Activated T-cell treated with anti-CD3 and anti-CD28 coated beads for 24 hours (primary cell): ENCODE data around the gene JPH3.

Experiments used
- DNase-seq: peaks from one replicate; pipeline ENCODE4 v3.0.0-alpha.2; 2020; ENCODE audit warnings: low read depth

Gene JPH3

DNA sequence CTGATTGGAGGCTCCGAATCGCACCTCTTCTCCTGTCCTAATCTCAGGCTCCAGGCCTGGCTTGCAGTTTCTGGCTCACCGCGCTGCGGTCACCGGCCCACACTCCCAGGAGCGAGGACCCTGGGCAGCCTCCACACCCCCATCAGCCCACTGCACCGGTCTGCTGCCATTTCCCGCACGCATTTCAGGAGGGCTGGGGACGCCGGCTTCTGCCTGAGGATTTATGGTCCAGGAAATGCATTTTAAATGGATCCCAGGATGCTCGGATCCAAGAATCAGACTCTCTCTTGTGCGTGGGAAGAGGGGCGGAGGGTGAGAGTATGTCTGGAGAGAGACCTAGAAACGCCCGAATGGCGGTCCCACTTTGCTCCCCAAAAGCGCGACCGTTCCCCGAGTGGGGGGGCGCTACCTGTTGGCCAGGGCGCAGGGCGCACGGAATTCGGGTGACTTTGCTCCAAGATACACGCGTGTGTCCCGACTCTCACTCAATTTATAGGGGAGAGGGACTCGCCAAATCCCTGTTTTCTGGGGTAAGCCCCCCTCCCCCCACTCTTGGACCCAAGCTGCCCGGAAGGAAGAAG is 817 bp upstream of the JPH3 start:
- DNase-seq, result no peak

DNA sequence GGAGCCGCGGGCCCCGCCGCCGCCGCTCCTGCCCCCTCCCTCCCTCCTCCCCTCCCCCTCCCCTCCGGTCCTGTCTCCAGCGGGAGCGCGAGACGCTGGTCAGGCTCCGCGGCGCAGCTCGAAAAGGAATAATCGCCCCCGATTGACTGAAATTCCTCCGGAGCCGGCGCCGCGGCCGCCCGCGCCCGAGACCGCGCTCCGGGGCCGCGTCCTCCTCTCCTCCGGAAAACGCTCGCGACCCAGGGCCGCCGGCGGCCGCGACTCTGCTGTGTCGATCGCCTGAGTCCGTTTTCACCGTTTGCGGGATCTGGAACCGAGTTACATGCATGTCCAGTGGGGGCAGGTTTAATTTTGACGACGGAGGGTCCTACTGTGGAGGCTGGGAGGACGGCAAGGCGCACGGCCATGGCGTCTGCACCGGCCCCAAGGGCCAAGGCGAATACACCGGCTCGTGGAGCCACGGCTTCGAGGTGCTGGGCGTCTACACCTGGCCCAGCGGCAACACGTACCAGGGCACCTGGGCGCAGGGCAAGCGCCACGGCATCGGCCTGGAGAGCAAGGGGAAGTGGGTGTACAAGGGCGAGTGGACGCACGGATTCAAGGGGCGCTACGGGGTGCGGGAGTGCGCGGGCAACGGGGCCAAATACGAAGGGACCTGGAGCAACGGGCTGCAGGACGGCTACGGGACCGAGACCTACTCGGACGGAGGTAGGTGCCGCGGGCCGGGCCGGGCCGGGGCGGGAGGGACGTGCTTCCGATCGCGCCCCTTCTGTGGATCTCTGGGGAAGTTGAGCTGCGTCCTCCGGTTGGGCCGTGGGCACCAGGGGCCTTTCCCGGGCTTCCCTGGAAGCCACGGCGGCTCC is 744 bp downstream of the JPH3 start:
- DNase-seq, result no peak

DNA sequence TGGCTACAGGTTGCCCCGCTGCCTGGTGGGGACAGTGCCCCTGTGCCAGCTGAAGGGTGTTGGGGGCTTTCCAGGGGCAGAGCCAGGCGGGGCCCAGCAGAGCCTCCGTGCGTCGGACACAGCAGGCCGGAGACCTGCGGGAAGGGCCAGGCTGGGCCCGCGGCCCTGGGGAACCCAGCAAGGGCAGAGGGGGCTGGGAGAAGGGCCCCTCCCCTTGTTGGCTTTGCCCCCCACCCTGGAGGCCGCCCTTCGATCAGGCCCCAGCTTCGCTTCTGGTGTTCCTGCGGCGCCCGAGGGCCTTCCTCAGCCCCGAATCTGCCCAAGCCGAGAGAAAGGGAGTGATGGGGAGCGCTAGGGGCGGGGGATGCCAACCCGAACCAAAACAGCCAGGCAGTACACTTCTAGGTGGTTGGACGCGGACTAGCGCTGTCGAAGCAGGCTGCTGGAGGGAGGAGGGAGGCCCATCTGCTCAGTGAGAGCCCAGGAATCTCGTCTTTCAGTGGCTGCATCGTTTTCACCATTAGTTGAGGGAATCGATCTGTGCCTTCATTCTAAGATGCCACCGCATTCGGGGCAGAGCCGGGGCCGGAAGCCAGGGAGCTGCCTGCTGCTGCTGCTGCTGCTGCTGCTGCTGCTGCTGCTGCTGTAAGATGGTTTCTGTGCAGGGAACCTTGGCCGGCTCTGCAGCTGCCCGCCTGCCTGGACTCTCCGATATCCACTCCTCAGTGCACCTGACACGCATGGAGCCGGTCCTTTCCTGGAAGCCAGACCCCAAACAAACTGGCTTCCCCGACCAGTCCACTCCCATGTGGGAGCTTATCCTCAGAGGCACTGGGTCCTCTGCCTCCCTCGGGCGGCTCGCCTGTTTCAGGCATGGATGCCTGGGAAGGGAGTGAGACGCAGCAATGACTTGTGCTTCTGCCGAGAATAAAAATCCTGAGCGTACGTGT is 1.7 kb downstream of the JPH3 start:
- DNase-seq, result no peak

DNA sequence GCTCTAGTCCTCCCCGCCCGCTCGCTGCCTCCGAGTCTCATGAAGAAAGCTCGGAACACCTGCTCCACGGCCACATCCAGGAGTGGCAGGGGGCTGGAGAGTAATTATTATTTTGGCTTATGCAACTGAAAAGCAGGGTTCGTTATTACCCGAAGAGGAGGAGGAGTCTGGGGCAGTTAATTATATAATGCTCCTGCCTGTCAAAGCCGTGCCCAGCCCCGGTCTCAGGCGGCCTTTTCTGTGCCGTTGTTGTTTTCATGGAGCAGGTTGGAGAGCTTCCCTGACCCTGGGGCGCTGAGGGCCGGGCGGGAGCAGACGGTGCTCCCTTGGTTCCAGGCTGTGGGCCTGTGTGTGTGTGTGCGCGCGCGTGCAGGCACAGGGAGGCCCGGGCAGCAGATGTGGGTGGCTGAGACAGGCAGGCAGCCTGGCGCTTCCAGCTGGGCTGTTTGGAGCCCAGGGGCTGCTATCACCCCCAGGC is 2.4 kb downstream of the JPH3 start:
- no peak for DNase-seq

DNA sequence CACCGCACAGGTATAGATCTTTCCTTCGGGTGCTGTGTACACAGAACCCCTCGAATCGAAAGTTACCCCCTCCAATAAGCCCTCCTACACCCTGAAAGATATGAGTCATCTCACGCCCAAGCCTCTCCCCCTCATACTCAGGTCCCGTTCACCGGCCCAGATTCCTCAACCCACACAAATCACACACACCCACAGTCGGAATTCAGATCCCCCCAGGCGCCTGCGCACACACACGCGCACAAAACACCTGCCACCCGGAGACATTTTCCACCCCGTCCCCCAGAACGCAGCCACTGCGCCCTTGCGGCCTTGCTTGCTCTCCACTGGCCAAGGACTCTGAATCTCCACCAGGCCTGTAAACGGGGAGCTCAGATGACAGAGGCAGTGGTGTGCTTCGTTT is 4.9 kb downstream of the JPH3 start:
- DNase-seq, result no peak

DNA sequence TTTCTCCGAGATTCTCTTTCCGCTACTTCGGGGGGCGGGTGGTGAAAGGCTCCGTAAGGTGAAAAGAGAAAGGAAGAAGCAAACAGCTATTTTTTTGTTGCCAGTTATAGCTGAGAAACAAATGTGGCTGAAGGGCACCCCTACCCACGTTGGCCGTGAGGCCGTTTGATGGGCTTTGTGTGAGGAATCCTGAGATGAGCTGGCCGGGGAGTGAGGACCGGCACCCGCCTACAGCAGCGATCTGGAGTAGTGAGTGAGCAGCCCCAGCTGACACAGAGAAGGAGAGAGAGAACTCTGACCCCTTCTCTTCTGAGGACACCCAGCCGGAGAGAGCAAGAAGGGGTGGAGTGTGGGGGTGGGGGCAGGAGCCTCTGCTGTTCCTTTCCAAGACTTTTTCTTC is 5.6 kb downstream of the JPH3 start:
- no peak for DNase-seq

DNA sequence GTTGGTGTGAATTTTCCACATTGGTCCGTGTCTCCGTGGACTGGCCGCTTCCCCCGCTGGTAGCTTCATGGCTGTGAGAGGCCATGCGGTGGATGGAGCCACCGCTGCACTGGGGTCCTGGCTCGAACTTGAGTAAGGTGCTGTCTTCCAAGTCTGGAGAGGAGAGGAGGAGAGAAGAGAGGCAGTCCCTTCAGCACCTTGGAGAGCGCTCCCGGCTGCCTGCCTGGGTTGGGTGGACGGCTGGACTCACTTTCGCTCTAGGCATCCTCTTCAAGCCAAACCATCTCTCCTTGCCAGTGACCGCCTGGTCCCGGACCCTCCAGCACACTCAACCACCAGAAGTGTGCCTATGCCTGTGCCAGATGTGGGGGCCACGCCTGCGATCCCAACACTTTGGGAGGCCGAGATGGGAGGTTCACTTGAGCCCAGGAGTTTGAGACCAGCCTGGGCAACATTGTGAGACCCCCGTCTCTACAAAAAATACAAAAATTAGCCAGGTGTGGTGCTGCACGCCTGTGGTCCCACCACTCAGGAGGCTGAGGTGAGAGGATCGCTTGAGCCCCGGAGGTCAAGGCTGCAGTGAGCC is 6.2 kb downstream of the JPH3 start:
- DNase-seq, result no peak

DNA sequence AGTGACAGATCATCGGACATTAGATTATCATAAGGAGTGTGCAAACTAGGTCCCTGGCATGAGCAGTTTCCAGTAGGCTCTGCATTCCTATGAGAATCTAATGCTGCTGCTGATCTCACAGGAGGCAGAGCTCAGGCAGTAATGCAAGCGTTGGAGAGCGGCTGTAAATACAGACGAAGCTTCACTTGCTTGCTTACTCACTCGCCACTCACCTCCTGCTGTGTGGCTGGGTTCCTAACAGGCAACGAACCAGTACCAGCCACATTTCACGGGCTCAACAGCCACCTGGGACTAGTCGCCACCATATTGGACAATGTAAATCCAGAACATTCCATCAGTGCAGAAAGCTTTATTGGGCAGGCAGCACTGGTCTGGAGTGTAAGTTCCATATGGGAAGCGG is 7.7 kb downstream of the JPH3 start:
- no peak for DNase-seq

DNA sequence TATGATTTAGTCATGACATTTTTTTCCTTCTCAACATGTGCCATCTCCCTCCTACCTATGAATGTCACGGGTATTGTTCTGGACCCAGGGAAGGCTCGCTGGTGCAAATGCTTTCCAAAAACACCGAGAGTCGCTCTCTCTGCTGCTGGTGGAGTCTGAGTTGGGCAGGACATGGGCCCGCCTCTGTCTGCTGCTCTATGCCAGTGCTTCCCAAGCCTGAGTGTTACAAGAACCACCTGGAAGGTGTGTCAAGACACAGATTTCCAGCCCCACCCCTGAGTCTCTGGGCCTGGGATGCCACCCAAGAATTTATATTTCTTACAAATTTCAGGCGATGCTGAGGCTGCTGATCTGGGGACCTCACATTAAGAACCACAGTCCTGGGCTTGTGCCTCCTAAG is 9.1 kb downstream of the JPH3 start:
- DNase-seq, result no peak

DNA sequence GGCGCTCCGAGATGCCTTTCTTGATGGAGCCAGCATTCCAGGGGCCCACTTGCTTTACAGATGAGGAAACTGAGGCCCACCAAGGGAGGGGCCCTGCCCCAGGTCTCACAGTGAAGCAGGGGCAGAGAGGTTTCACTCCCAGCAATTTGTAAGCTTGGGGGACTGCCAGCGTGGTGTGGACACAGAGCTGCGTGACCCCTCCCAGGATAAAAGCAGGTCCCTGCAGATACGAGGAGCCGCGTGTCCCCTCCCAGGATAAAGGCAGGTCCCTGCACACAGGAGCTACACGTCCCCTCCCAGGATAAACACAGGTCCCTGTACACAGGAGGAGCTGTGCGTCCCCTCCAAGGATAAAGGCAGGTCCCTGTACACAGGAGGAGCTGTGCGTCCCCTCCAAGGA is 11.7 kb downstream of the JPH3 start:
- DNase-seq, result no peak

DNA sequence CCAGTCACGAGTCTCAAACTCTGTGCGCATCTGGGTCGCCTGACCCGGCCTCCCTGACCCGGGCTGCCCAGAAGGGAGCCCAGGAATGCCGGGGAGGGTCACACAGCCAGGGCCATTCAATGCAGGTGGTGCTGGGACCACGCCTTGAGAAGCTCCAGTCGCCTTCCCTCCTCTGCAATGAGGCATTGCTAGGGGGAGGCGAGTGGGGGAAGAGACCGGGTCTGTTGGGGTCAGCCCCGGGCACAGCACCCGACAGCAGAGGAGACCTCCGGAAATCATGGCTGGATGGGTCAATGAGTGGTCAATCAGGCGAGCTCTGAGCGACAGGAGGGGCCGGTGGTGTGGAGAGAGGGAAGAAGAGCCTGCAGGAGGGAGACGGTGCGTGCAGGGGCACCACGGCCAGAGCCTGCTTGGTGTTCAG is 13.3 kb downstream of the JPH3 start:
- DNase-seq, result no peak

DNA sequence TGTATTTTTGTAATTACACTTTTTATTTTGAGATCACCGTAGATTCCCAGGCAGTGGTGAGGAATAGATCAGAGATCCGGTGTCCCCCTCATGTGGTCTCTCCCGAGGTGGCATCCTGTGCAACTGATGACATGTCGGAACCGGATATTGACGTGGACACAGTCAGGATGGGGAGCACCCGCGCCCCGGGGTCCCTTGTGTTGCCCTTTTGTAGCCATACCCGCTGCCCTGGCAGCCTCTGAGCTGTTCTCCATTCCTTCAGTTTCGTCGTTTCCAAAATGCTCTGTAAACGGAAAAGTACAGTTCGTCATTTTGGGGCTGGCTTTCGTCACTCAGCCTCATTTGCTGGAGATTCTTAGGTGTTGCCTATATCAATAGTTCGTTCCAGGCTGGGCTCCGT is 14.2 kb downstream of the JPH3 start:
- DNase-seq, result no peak

DNA sequence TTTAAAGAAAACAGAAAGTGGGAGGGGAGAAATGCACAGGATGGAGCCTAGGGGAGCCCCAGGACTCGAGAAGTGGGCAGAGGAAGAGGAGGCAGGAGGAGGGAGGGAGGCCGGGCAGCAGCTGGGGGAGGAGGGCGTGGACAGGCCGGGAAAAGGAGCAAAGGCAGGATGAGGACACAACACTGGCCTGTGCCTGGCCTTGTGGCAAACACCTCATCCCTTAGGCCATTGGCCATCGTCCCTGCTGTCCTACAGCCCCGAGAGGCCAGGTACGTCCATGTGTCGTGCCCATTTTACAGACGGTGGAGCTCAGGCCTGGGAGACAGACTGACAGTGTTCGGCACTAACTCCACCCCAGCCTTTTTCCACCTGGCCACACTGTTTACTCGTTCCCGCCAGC is 15.9 kb downstream of the JPH3 start:
- DNase-seq, result no peak

DNA sequence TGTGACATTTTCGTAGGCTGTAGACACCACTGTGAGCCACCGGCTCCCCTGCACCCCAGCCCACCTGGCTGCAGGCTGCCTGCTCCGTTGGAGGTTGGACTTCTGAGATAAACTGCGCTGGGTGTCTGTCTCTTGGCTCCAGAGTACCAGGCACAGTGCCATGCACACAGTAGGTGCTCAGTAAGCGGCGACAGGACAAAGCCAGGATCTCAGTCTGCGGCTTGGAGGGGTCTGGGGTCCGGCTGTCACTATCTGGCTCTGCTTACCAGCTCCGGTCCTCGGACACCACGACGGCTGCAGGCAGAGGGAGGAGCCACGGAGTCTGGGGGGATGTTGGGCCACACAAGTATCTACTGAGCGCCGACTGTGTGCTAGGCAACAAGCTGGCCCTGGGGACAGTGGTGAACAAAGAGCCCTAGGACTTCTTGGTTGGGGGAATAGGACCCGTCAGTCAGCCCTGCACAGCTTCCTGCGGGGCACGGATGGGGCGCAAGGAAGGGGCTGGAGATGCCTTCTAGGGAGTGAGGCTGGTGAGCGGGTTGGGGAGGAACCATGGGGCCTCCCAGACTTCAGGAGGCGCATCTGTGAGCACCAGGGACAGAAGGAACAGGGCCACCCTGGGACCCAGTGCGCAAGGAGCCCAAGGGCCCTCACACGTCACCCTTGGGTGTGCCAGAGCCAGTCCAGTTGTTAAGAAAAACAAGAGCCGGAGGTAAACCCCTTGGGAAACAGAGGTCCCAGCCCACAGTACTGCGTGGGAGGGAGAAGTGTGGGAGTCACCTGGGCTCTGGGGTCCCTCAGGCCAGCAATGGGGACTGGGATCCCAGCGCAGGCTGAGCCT is 17.3 kb downstream of the JPH3 start:
- no peak for DNase-seq

DNA sequence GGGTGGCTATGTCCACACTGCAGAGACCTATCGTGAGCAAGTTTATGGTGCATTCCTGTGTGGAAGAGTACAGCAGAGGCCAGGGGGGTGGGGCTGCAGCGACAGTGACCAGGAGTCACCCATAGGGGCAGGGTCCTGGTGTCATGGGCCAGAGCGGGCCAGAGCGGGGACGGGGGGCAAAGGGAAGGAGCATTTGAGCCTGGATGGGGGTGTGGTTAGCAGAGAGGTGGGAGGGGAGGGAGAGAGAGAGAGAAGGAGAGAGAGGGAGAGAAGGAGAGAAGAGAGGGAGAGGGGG is 17.8 kb downstream of the JPH3 start:
- DNase-seq, result no peak

DNA sequence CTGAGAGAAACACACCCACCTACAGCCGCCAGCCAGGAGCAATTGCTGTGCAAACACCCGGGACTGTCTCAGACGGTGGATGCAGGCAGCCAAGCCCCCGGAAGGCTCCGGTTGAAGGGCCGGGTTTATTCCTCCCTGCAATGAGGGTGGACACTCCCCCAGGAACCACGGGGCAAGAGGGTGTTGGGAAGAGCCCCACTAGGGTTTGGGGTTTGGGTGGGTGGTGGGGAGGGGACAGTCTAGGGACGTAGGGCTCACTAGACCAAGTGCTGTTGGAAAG is 19.2 kb downstream of the JPH3 start:
- no peak for DNase-seq

DNA sequence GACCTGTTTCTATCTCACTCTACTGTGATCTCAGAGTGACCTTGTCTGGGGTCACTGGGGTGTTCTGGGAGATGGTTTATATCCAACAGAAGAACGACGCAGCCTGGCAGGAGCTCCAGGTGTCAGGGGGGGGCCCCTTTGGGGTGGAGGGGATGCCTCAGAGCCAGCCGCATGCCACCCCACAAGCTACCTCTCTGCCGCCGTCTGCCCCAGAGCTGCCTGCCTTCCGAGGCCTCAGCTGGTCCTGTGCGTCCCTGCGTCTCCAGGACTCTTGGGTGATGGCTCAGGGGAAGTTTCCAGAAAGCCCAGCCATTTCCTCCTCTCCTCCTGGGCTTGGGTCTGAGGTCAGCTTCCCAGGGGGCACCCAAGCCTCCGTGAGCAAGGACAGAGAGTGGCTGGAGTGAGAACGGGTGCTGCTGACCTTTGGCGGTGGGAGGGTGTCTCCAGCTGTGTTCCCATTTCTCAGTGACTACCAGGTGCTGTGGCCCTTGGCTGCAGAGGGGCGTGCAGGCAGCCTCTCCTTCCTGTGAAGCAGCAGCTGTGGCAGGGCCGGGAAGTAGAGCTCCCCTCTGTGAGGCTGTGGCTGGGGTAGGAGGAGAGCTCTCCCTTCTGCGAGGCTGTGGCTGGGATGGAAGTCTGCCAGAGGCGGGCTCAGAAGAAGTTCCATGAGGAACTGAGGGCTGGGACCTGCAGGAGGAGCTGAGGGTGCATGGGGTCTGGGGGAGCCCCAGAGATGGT is 19.8 kb downstream of the JPH3 start:
- DNase-seq, result no peak

DNA sequence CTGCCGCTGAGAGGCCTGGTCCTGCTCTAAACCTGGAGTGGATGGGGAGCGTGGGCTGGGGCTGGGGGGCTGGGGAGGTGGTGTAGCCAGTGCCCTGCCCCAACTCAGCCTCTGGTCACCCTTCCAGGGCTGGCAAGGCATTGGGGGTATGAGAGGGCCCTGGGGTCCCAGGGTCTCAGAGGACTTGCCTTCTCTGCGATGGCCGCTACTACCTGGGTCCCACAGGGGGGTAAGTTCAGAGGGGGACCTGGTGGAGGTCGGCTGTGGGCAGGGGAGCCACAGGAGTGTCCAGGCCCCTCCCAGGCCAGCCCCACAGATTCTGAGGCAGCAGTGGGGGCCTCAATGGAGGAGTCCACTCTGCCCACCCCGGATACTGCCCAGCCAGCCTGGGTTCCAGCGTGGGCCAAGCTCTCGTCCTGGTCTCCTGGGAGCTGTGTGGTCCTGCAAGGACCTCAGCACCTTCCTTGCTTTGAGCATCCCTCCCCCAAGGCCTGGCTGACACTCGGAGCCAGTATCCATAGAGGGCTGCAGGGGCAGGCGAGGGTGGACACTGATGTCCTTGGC is 20.5 kb downstream of the JPH3 start:
- no peak for DNase-seq

DNA sequence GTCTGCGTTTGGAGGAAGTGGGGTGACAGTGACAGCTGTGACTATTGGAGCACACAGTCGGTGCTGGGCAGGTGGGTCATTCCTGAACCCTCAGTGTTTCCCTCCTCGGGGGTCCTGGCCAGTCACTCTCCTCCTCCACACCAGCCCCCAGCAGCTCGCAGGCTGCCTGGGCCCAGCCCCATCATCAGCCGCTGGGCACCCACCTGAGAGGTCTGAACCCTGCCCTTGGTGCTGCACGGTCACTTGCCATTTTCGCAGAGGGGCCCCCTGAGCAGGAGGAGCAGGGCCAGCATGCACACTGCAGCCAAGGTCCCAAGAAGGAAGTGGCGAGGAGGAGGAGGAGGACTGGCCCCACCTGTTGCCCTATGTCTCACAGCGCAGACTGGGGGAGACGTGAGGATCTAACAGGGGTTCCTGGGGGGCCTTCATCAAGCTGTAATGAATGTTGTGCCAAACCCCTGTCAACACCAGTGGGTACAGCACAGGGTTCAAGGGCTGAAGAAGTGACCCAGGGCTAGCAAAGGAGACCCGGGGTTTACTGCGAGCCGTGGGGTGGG is 23.0 kb downstream of the JPH3 start:
- no peak for DNase-seq

DNA sequence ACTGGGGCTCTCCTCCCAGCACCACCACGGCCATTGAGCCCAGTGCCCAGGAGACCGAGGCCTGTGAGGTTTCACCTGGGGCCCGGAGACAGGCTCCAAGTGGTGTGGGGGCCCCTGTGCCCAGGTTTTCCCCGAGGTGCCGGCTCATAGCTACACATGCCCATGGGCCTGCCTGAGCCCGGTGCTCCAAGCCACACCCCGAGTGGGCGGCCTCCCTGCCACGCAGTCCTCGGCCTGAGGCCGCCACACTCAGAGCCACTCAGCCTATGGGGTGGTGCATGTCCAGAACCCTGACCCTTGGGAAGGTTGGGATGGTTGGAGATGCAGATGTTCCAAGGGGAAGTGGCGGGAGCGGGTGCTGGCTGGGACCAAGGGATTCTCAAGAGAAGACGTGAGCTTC is 24.1 kb downstream of the JPH3 start:
- no peak for DNase-seq
